CD14-positive monocyte (primary cell): Measurements from ENCODE around the gene NCOA4. TPM values are rescaled to one million over a fixed set of nuclear protein-coding genes. Genes with fewer than 3 reads are reported as not detected.
A peak's percentile ranks its signal among the peaks of the same experiment; 100 is the strongest.

ENCODE experiments used
- DNase-seq, 3 donors: peaks; one replicate each; pipeline ENCODE4 v3.0.0-alpha.2; 2011 to 2022
- H2AFZ ChIP-seq: 2 replicates; pipeline ENCODE4 v1.6.0; 2012; ENCODE audit warnings: mild to moderate bottlenecking, low read depth, low read length, inconsistent platforms; ENCODE audit not compliant: insufficient read depth, poor library complexity, severe bottlenecking
- H3K27ac ChIP-seq, 2 donors: 1 replicate in 1 of 2; 2 replicates in 1 of 2; pipeline ENCODE4 v1.5.1; 2012 to 2013; ENCODE audit warnings: low read length in 2 of 2, control low read depth in 1 of 2, inconsistent platforms in 1 of 2, low read depth in 1 of 2, mild to moderate bottlenecking in 1 of 2
- H3K27me3 ChIP-seq, 2 donors: one replicate each; pipeline versions ENCODE4 v1.6.0 to v1.6.1; 2011 to 2013; ENCODE audit warnings: low read length in 2 of 2; ENCODE audit not compliant: control insufficient read depth in 2 of 2, insufficient read depth in 2 of 2
- H3K36me3 ChIP-seq, 2 donors: replicated peaks in 1 of 2; 1 replicate in 1 of 2; 2 replicates in 1 of 2; pipeline versions ENCODE4 v1.5.1 to v1.6.1; 2012 to 2013; ENCODE audit warnings: low read length in 2 of 2, control low read depth in 1 of 2, inconsistent platforms in 1 of 2, mild to moderate bottlenecking in 1 of 2; ENCODE audit not compliant: insufficient read depth in 2 of 2, control insufficient read depth in 1 of 2
- H3K4me1 ChIP-seq, 2 donors: 1 replicate in 1 of 2; 2 replicates in 1 of 2; pipeline versions ENCODE4 v1.5.1 to v1.6.1; 2012 to 2013; ENCODE audit warnings: low read length in 2 of 2, control low read depth in 1 of 2, inconsistent platforms in 1 of 2, mild to moderate bottlenecking in 1 of 2, moderate library complexity in 1 of 2; ENCODE audit not compliant: insufficient read depth in 2 of 2, control insufficient read depth in 1 of 2
- H3K4me2 ChIP-seq: replicated peaks from 2 replicates; pipeline ENCODE3; 2012; ENCODE audit warnings: low read length, moderate library complexity, mild to moderate bottlenecking; ENCODE audit not compliant: poor library complexity, severe bottlenecking; ENCODE audit errors: extremely low read depth
- H3K4me3 ChIP-seq, 3 experiments: fragments of 200-600 bp in 1 of 3; sonication (generic) in 1 of 3; replicated peaks in 1 of 3; 1 replicate in 2 of 3; 2 replicates in 1 of 3; pipeline ENCODE4 v1.5.1; 2011 to 2013; ENCODE audit warnings: low read length in 3 of 3, mild to moderate bottlenecking in 3 of 3, control low read depth in 2 of 3, low read depth in 2 of 3, inconsistent platforms in 1 of 3, moderate library complexity in 1 of 3
- H3K79me2 ChIP-seq: 2 replicates; pipeline ENCODE4 v1.6.0; 2012; ENCODE audit warnings: mild to moderate bottlenecking, control low read depth, inconsistent platforms, low read length, moderate library complexity; ENCODE audit not compliant: insufficient read depth
- H3K9ac ChIP-seq: 2 replicates; pipeline ENCODE4 v1.6.0; 2017; ENCODE audit warnings: low read length, mild to moderate bottlenecking; ENCODE audit not compliant: insufficient read depth, poor library complexity, severe bottlenecking
- H3K9me3 ChIP-seq, 2 donors: replicated peaks in 1 of 2; 1 replicate in 1 of 2; 2 replicates in 1 of 2; pipeline versions ENCODE4 v1.5.1 to v1.6.1; 2012 to 2013; ENCODE audit warnings: low read length in 2 of 2, control low read depth in 1 of 2; ENCODE audit not compliant: control insufficient read depth in 1 of 2, insufficient read depth in 1 of 2
- H4K20me1 ChIP-seq: 2 replicates; pipeline ENCODE4 v1.6.0; 2012; ENCODE audit warnings: mild to moderate bottlenecking, low read length, control low read depth, moderate library complexity; ENCODE audit not compliant: insufficient read depth
- H3K27ac Mint-ChIP-seq, 7 donors: one replicate each; pipeline ENCODE4 v1.8.0; 2020; ENCODE audit warnings: mild to moderate bottlenecking in 7 of 7, mixed read lengths in 7 of 7, moderate library complexity in 6 of 7, inconsistent platforms in 2 of 7
- H3K27me3 Mint-ChIP-seq, 3 donors: one replicate each; pipeline ENCODE4 v1.8.0; 2021 to 2022; ENCODE audit warnings: low read depth in 3 of 3, mild to moderate bottlenecking in 3 of 3, mixed read lengths in 3 of 3, moderate library complexity in 3 of 3, inconsistent platforms in 1 of 3
- H3K36me3 Mint-ChIP-seq, 2 donors: one replicate each; pipeline ENCODE4 v1.8.0; 2020; ENCODE audit warnings: mixed read lengths in 2 of 2, inconsistent platforms in 1 of 2, mild to moderate bottlenecking in 1 of 2
- H3K4me1 Mint-ChIP-seq: one replicate; pipeline ENCODE4 v1.8.0; 2020; ENCODE audit warnings: mild to moderate bottlenecking, mixed read lengths
- H3K4me3 Mint-ChIP-seq, 2 donors: one replicate each; pipeline ENCODE4 v1.8.0; 2020; ENCODE audit warnings: mild to moderate bottlenecking in 2 of 2, mixed read lengths in 2 of 2, moderate library complexity in 1 of 2
- H3K9me3 Mint-ChIP-seq, 7 donors: one replicate each; pipeline ENCODE4 v1.8.0; 2020 to 2022; ENCODE audit warnings: mixed read lengths in 7 of 7, mild to moderate bottlenecking in 6 of 7, moderate library complexity in 6 of 7, inconsistent platforms in 2 of 7
- CTCF ChIP-seq: fragments of 200-600 bp; IDR thresholded peaks from one replicate; pipeline ENCODE4 v1.8.0; 2022; ENCODE audit warnings: antibody characterized with exemption, mild to moderate bottlenecking
- WGBS: methylation state at CpG from one replicate; pipeline ENCODE4 v1.1.5; 2013; ENCODE audit warnings: missing lambda C conversion rate; ENCODE audit not compliant: insufficient coverage; 5-methylcytosine and 5-hydroxymethylcytosine counted together
- intact Hi-C, 2 donors: fragments of 100-400 bp; cut with micrococcal nuclease; formaldehyde crosslinking; loops; one replicate each; pipeline versions ENCODE4 v1.15.0 to v1.15.1; 2023
- polyA plus RNA-seq, 3 donors: library from polyadenylated mRNA; depleted of rRNA in 1 of 3; unstranded in 2 of 3; stranded (reverse) in 1 of 3; fragments of 300-500 nt in 2 of 3; fragments of >200 nt in 1 of 3; fragmentation: Illumina TruSeq in 2 of 3; gene quantifications; 1 replicate in 2 of 3; 2 replicates in 1 of 3; pipeline ENCODE4 v1.2.3, GENCODE V29; 2012 to 2021

The NCOA4 gene
- polyA plus RNA-seq, 3 donors, result 161 to 853 (median 784) TPM

GRCh38 chr10:46019177-46019528, 11.3 kb downstream of the NCOA4 start:
- peaks cover 25 to 32% of the 10 kb centered on the region in 2 donors for H3K36me3 ChIP-seq
- peaks cover 38 to 44% of the 10 kb centered on the region in 2 donors for H3K36me3 Mint-ChIP-seq
- peaks cover 0 to 1% (median 0%) of the 10 kb centered on the region in 7 donors for H3K9me3 Mint-ChIP-seq
- intact Hi-C loops, result no loop called here
- H3K27ac Mint-ChIP-seq, result peak overlapping the region; percentile 94 to 97 (median 97)
- no peaks in the 10 kb centered on the region for H3K27me3 Mint-ChIP-seq
- H3K4me2 ChIP-seq, result peak overlapping the region; percentile 85
- no peak for DNase-seq
- H2AFZ ChIP-seq, result no peak overlapping the region
- H3K4me1 Mint-ChIP-seq, result peaks cover 64% of the 10 kb centered on the region
- H3K9ac ChIP-seq, result peak overlapping the region; percentile 68
- H3K27me3 ChIP-seq, result no peaks in the 10 kb centered on the region
- TF ChIP-seq CTCF, result no peak
- H3K4me3 ChIP-seq, result peak overlapping the region; percentile 66 to 91 (median 76)
- WGBS, result 33% methylated on average over 3 of the region's 3 CpGs
- H3K79me2 ChIP-seq, result peaks cover 100% of the 10 kb centered on the region
- H3K27ac ChIP-seq, result peak overlapping the region; percentile 54 to 93
- H4K20me1 ChIP-seq, result peaks cover 73% of the 10 kb centered on the region
- H3K4me1 ChIP-seq, result peaks cover 58 to 71% of the 10 kb centered on the region in 2 donors
- peak overlapping the region; percentile 91 to 95 for H3K4me3 Mint-ChIP-seq
- no peaks in the 10 kb centered on the region for H3K9me3 ChIP-seq

GRCh38 chr10:46018453-46019176, 11.8 kb downstream of the NCOA4 start:
- Histone ChIP-seq H3K36me3 (peaks cover 31 to 37% of the 10 kb centered on the region in 2 donors), H2AFZ (no peak overlapping the region), H3K9me3 (no peaks in the 10 kb centered on the region), H3K9ac (peak overlapping the region; percentile 68), H4K20me1 (peaks cover 73% of the 10 kb centered on the region), H3K4me3 (peak overlapping the region; percentile 66 to 91 (median 76)), H3K27ac (peak overlapping the region; percentile 54 to 93), H3K27me3 (no peaks in the 10 kb centered on the region), H3K4me1 (peaks cover 54 to 66% of the 10 kb centered on the region in 2 donors), H3K79me2 (peaks cover 100% of the 10 kb centered on the region), H3K4me2 (peak overlapping the region; percentile 85)
- Mint-ChIP-seq H3K9me3 (peaks cover 0 to 1% (median 0%) of the 10 kb centered on the region in 7 donors), H3K4me3 (peak overlapping the region; percentile 91 to 95), H3K4me1 (peaks cover 59% of the 10 kb centered on the region), H3K36me3 (peaks cover 43 to 50% of the 10 kb centered on the region in 2 donors), H3K27ac (peak overlapping the region; percentile 94 to 97 (median 97)), H3K27me3 (no peaks in the 10 kb centered on the region)
- peak in 2 of 3 donors; percentile 66 to 81 for DNase-seq
- 0% methylated on average over 1 of the region's 2 CpGs for WGBS
- intact Hi-C loops, result no loop called here
- no peak for TF ChIP-seq CTCF
